GM19025 (cell line): ENCODE measurements around the gene CPS1.

Experiments
- ATAC-seq: cut with Tn5 transposase; IDR thresholded peaks from one replicate; pipeline ENCODE4 v1.9.1; 2021; ENCODE audit warnings: mild to moderate bottlenecking, low read depth, moderate library complexity; ENCODE audit not compliant: unreplicated experiment

CPS1 gene

DNA sequence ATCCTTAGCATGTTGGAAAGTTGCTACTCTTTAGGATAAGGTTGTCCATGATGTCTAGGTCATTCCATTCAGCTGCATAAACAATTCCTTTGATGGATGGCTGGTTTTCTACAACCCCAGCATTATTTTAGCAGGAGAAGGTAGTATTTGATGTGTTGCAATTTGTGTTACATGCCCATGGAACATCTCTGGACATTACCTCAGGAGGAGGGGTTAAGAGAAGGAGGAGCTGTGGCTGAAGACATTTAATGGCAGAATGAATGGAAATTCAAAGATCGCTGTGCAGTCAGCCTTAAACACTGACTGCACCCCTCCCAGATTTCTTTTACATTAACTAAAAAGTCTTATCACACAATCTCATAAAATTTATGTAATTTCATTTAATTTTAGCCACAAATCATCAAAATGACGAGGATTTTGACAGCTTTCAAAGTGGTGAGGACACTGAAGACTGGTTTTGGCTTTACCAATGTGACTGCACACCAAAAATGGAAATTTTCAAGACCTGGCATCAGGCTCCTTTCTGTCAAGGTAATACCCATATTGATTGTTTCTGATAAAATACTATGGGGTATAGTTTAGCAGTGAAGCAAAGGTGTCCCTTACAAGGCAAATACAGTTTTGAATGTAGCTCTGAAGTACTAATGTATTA is at the start of gene CPS1:
Gene CPS1 (plus strand): TSS at position 271 of the 652 bp plus-strand sequence. CDS start 135 bp downstream, at position 406.
- no peak for ATAC-seq

DNA sequence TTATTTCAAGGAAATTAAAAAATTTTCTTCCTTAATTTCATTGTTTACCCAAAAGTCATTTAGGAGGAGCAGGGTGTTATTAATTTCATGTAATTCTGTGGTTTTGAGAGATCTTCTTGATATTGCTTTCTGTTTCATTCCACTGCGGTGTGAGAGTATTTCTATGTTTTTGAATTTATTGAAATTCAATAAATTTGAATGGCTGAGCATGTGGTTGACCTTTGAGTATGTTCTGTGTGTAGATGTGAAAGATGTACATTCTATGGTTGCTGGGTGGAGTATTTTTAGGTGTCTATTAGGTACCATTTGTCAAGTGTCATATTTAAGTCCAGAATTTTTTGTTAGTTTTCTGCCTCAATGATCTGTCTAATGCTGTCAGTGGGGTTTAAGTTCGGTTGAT is 40.5 kb upstream of the CPS1 start:
- no peak for ATAC-seq

DNA sequence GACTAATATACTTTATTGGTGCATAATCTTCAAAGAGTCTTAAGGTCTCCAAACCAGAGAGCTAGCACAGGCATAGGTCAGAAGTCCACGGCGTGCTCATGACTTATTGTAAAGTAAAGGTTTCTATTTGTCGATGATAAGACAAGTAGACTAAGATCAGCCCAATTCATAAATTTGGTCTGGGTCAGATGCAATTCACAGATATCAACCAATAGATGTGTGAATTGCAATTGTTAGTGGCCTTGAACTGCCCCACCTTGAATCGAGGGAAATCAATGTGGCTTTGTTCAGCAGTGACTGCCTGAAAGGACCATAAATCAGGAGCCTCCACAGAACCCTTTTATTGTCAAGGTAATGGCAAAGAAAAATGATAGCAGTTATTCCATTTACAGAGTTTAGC is 39.1 kb upstream of the CPS1 start:
- no peak for ATAC-seq

DNA sequence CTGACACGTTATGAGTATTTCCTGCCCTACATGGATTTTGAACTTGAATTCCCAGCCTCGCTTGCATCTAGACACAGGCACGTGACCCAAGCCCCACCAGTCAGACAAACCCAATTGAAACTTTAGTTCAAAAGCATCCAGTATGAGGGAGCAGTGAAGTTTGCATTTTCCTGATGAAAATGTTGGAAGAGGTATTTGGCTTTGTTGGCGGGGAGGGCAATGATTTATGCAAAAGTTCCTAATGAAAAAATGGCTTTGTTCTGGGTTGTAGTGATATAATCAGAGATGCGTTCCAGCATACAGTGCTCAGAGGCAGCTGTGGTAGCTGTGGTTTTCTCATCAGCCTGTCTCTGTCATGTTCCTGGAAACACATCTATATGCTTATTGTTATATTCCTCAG is 36.8 kb upstream of the CPS1 start:
- ATAC-seq: no peak

DNA sequence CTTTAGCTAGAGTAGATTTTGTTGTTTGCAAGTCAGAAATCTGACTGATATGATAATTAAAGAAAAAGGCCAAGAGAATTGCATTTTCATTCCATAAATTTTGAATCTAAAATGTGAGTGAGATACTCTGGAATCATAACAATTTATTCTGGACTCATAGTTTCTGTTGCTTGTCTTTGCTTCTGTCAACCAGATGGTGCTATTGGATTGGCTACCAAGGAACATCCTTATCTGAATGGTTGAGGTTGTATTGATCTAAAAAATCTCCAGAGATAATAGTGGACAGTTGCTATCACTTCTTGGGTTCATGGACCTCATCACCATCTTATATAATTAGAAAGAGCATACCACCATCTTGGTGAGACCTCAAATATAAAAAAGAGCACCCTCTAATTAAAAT is 34.0 kb upstream of the CPS1 start:
- ATAC-seq: no peak

DNA sequence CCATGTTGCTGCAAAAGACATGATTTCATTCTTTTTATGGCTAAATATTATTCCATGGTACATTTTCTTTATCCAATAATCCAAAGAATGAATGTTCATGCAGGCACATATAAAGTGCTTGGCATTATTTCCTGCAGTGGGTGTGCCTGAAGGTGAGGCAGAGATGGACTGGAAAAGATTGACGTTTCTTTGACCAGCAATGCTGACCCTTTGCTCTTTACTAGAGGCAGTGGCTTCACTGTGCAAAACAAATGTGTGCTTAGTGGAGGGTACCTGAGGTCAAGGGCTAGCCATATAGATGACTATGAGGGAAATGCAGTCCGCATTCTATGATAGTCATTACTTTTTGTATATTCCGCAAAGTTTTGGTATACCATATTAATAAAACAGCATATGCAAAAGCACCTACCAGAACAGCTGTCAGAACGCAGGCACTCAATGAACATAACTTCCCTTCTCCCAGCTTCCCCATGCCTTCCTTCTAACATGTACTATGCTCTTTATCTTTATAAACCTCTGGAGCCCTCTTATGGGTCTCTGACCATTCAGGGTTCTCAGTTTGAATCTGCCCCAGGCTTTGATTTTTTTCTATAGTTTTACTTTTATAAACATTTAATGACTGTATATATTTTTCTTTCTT is 32.6 kb upstream of the CPS1 start:
- no peak for ATAC-seq

DNA sequence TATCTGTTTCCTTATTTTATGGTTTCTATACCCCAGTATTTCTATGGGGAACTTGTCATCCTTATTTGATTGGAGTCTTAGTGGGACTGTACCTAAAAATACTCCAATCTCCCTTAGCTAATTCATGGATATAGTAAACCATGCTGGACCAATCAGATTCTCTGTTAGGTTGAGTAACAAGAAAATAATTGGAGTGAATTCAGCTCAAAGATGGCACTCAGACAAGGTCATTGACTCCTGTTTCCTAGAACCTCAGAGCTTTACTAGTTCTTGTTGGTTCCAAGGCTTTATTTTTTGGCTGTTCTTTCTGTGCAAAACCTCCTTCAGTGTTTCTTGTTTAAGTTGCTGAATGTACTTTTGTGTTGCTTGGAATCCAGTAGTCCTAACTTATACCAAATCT is 31.9 kb upstream of the CPS1 start:
- ATAC-seq: no peak

DNA sequence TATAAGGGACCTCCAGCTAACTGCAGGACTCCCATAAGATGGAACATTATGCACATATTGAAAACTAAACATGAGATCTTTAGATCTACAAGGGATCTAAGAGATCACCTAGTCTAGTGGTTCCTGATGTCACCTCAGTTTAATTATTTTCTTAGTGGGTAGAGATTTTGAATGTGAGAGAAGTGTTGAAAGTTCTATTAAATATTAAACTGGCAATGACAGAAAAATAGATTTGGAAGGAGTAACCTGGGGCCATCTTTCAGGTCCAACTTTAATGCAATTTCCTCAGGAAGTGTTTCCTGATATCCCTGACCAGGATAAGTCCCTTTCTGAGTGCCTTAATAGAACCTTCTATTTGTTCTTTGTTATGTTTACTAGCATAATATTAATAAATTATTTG is 29.1 kb upstream of the CPS1 start:
- ATAC-seq: no peak

DNA sequence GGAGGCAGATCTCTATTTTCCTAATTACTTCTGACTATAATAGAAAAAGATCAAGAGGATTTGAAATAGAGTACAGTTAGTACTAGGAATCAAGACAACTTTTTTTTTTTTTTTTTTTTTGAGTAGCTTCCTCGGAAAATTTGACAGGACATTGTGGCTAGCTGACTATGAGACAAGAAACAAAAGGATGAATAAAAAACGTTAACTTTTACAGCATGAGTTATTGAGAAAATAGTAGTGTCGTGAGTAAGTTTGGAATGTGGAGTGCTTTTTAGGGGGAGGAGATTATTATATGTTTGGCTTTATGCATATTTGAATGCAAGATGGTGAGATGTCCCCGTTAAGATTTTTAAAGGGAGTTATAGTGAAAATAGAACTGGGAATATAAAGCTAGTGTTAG is 27.7 kb upstream of the CPS1 start:
- ATAC-seq: no peak

DNA sequence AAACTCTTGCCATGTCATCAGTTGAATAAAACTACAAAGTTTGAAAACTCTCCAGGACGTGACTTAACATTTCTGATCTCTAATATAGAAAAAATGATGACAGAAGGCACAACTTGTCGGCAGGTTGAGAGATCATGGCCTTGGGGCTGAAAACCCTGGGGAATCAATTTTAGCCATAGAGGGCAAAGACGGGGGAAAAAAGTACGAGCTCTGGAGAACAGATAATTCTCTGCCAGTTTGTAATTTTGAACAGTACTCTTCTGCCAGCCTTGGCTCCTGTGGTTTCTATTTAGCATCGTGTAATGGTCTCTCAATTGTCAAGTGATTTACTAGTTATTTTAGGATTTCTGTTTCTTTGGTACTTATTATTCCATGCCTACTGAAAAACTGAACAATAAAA is 25.3 kb upstream of the CPS1 start:
- ATAC-seq: no peak

DNA sequence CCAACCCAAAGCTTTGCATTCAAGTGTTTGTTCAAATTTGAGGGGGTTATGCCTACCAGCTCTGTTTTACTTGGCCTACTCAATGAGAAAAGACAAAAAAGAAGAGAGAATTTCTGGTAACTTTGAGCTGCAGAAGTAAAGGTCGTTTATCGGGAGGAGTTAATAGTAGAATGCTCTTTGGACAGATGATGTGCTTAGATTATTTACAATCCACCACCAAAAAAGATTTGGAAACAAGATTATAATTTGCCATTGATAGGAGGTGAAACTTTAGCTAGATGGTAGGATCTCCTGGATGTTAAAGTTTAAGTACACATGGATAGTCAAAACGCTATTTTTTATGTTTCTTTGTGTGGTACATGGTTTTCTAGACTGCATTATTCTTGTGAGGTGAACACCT is 24.9 kb upstream of the CPS1 start:
- no peak for ATAC-seq

DNA sequence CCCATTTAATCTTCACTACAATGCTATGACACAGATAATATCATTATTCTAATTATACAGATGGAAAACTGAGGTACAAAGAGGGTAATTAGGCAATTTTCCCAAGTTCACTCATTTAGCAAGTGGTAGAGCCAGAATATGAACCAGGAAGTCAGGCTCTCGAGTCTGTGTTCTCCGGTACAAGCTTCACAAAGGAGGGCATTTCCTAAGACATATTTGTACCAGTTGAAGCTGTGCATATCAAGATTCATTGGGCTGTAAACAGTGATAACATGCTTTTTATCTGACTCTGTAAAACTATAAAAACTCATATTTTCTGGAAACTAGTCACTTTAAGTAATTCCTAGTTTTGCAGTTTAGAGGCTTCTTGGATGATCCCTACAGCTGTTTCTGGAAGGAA is 23.0 kb upstream of the CPS1 start:
- no peak for ATAC-seq

DNA sequence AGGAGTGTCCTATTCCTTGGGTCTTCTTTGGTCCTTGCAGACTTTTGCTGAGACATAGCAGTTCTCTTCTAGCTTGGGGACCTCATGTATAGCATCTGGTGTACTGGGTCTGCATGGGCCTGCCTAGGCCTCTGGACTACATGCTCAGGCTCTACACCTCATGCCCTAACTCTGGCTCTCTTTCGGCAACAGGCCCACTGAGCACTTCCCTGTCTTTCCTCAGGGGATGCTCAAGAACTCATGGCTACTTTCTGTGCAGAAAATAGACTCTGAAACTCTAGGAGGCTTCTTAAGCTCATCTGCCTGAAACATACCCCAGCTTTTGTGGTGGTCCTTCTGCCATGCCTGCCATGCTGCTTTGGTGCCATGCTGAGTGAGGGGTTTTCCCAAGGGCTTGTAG is 21.5 kb upstream of the CPS1 start:
- ATAC-seq: no peak

DNA sequence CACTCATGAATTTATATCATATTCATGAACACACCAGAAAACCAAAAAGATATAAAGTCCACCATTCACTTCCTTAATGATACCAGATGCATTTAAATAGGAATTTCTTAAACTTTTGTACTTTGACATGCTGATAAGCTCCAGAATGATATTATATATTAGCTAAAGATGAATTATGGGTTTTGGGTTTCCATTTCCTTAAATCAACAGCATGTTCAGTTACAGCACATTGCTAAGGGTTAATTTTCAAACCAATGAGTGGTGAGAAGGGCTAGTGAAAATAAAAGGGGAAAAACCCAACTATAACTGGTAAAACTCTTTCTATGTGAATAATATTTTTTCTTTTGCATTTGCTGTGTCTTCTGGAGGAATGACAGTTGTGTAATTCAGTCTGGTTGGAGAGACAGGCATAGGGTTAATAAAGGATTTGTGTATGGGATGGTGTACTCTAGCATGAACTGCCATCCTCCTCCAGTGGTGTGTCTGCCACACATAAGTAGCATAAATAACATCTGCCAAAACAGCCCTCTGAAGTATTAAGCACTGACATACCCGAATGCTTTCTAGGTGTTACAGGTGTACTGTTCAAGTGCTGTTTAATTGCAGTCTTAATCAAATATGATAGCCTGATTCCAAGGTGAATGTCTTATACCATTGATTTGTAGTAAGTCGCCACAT is 19.3 kb upstream of the CPS1 start:
- ATAC-seq: peak; percentile 75

DNA sequence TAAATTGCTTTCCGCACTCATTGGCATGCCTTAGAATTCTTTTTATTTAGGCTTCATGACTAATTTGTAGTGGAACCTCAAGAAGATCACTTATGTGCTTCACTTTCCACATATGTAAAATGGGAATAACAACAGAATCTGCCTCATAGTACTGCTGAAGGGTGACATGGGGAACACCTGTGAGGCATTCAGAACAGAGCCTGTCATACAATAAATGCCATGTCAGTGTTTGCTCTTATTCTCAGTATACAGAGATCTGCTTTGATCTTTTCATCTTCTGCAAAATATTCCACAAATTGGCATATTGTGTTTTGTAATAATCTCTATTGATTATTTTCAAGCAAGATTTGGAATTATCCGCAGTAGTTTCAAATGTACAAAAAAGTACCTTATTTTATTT is 17.4 kb upstream of the CPS1 start:
- no peak for ATAC-seq

DNA sequence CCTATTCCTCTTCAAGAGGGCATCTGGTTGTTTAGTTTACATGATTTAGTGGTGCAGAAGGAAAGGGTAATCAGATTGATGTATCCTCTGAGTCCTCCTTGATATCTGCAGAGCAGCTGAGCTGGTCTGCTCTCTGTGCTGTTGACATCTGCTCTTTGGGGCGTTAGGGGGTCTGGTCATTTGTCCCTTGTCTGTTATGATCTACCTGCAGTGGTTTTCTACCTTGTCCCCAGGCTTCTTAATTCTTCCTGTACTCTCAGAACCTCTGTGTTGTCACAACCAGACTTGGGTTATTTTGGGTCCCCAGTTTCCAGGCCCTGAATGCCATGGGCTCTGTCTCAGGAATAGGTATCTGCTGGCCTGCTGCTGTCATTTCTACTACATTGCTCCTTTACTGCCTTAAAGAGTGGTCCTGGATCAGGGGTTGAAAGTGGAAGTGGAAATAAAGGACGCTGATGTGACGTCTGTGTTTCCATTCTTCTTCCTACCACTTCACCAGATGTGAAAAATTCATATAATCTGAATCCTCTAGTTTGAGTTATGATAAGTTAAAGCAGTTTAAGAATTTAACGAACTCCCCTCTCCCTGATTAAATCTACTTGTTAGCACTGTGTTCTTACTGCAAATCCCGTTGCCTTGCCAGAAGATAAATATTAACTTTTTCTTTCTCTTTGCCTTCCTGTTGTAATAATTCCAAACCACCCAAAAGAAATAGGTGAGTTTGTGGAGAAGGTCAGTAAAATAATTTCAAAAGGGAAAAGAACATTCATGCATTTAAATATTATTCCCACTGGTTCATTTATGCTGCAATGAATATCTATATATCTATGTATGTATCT is 16.6 kb upstream of the CPS1 start:
- ATAC-seq: no peak

DNA sequence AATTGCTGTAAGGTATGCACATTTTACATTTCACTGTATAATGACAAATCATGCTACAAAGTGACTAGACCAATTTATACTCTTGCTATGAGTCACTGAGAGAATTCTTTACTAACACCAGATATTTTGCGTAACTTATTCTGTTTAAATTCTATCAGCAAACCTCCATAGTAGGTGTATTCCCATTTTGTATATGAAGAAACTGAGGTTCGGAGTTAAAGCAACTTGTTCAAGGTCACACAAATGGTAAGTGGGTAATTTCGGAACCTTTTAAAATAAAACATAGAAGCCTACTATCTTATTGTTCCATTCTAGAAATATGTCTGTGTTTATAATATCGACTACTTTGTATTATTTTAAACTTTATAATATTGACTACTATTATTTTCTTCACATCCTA is 15.9 kb upstream of the CPS1 start:
- ATAC-seq: no peak

DNA sequence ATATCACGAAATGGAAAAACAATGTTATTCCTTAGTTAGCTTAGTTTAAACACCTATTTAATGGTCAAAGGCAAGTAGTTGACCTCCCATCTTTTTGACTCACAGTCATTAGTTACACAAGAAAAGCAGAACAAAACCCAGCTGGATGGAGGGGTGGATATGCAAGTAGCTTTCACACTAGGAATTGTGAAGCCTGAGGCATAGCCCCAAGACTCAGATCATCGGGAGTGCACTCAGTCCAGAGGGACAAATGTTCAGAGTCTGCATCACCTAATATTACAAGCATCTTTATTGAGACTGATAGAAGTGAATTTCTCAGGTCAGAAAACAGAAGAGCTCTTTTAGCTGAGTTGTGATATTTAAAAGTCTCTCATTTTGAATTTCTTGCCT is 15.5 kb upstream of the CPS1 start:
- no peak for ATAC-seq

DNA sequence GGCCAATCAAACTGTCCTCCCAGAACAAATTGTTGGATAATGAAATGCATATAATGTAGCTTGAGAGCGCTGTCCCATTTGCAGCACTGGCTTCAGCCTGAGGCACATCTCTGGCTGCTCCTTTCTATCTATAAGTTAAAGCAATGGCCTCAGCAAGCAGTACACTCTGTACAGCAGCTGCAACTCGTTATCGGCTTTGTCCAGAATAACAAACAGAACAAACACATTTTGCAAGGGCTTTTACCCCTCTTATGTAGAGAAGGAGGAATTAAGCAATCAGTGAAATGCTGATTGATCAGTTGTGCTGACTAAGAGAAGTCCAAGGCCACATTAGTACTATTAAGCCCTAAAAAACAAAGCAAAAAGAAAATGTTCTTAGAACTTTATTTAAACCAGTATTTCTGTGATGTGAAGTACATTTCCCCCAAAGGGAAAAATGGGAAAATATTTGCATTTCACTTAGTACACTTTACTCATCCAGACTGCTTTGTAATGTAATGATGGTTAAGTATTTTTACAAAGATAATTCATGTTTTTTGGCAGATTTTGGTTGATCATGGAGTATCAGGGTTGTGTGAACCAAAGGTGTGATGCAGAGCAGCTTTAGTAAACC is 15.0 kb upstream of the CPS1 start:
- ATAC-seq: no peak

DNA sequence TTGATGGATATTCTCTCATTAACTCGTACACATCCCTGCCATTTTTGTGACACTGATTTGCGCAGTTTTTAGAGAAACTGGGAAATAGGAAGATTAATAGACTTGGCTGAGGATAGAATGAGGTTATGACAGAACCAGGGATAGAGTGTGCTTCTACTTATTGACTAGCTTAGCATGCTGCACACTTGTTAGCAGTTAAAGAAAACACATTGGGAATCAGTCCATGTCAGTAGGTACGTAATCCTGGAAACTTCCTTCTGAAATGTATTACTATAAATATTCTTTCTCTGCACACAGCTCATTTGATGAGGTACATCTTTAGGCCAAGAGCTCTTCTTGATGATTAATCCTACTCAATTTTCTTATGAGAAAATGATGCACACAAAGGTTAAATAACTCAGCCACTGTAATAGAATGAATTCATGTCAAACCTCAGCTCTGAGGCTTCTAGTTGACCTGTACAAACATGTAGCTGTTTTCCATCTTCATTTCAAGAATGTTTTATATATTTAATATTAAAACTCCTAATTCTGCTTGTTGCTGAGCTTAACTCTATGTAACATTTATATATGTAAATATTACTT is 12.3 kb upstream of the CPS1 start:
- ATAC-seq: no peak
